Liver (tissue), 9 donors: ENCODE data around the gene SSC4D. TPM values are rescaled to one million over a fixed set of nuclear protein-coding genes. Genes with fewer than 3 reads are reported as not detected.
"Not testable (repeated sequence)": the region's sequence is repeated elsewhere in the genome, so short reads cannot be mapped to it uniquely, and the experiment has no call there.

Experiments
- DNase-seq: peaks from one replicate; pipeline ENCODE4 v3.0.0-alpha.2; 2017; ENCODE audit warnings: low spot score
- H3K27ac ChIP-seq, 2 donors: one replicate each; pipeline ENCODE4 v1.7.0; 2013; ENCODE audit warnings: inconsistent platforms in 2 of 2, low read length in 2 of 2, control low read depth in 1 of 2, low read depth in 1 of 2, mild to moderate bottlenecking in 1 of 2
- H3K27me3 ChIP-seq, 4 donors: one replicate each; pipeline versions ENCODE4 v1.6.1 to v1.7.0; 2013; ENCODE audit warnings: low read length in 3 of 4, inconsistent platforms in 1 of 4, mild to moderate bottlenecking in 1 of 4, moderate library complexity in 1 of 4; ENCODE audit not compliant: control insufficient read depth in 4 of 4, insufficient read depth in 4 of 4
- H3K36me3 ChIP-seq, 4 donors: one replicate each; pipeline versions ENCODE4 v1.6.1 to v1.7.0; 2013; ENCODE audit warnings: low read length in 3 of 4, mild to moderate bottlenecking in 3 of 4, low read depth in 1 of 4, moderate library complexity in 1 of 4; ENCODE audit not compliant: control insufficient read depth in 4 of 4, insufficient read depth in 3 of 4
- H3K4me1 ChIP-seq, 4 donors: one replicate each; pipeline versions ENCODE4 v1.6.1 to v1.7.0; 2013; ENCODE audit warnings: low read length in 3 of 4, mild to moderate bottlenecking in 3 of 4, moderate library complexity in 1 of 4; ENCODE audit not compliant: control insufficient read depth in 4 of 4, insufficient read depth in 4 of 4
- H3K4me3 ChIP-seq, 3 donors: one replicate each; pipeline versions ENCODE4 v1.6.1 to v1.7.0; 2013; ENCODE audit warnings: low read length in 3 of 3, control low read depth in 1 of 3, low read depth in 1 of 3, mild to moderate bottlenecking in 1 of 3
- H3K9ac ChIP-seq, 2 donors: one replicate each; pipeline ENCODE4 v1.7.0; 2013; ENCODE audit warnings: low read length in 2 of 2, mild to moderate bottlenecking in 2 of 2, moderate library complexity in 2 of 2, control low read depth in 1 of 2, low read depth in 1 of 2
- H3K9me3 ChIP-seq, 4 donors: one replicate each; pipeline versions ENCODE4 v1.6.1 to v1.7.0; 2013; ENCODE audit warnings: low read length in 3 of 4; ENCODE audit not compliant: control insufficient read depth in 4 of 4
- FOXA1 ChIP-seq: IDR thresholded peaks from 2 replicates; pipeline ENCODE4 v1.6.1; 2016; ENCODE audit warnings: antibody characterized with exemption
- FOXA2 ChIP-seq: IDR thresholded peaks from 2 replicates; pipeline ENCODE4 v1.6.1; 2016; ENCODE audit warnings: antibody characterized with exemption
- HNF4A ChIP-seq, 2 donors: conservative IDR thresholded peaks; 2 replicates each; pipeline ENCODE4 v1.6.1; 2016; ENCODE audit warnings: antibody characterized with exemption in 2 of 2, mild to moderate bottlenecking in 2 of 2
- HNF4G ChIP-seq: IDR thresholded peaks from 2 replicates; pipeline ENCODE4 v1.6.1; 2016; ENCODE audit warnings: antibody characterized with exemption
- JUND ChIP-seq, 2 donors: IDR thresholded peaks; 2 replicates each; pipeline ENCODE4 v1.6.1; 2016; ENCODE audit warnings: antibody characterized with exemption in 2 of 2
- NR2F2 ChIP-seq: IDR thresholded peaks from 2 replicates; pipeline ENCODE4 v1.6.1; 2016; ENCODE audit warnings: antibody characterized with exemption
- RAD21 ChIP-seq, 2 donors: IDR thresholded peaks; 2 replicates each; pipeline ENCODE4 v1.6.1; 2016; ENCODE audit warnings: antibody characterized with exemption in 2 of 2, mild to moderate bottlenecking in 2 of 2
- RXRA ChIP-seq, 2 donors: IDR thresholded peaks; 2 replicates each; pipeline ENCODE4 v1.6.1; 2017 to 2018; ENCODE audit warnings: antibody characterized with exemption in 2 of 2, mild to moderate bottlenecking in 1 of 2
- TAF1 ChIP-seq: conservative IDR thresholded peaks from 2 replicates; pipeline ENCODE4 v1.6.1; 2016; ENCODE audit warnings: antibody characterized with exemption, mild to moderate bottlenecking
- YY1 ChIP-seq: IDR thresholded peaks from 2 replicates; pipeline ENCODE4 v1.6.1; 2016; ENCODE audit warnings: antibody characterized with exemption, mild to moderate bottlenecking
- WGBS: extraction: QIAGEN DNeasy Blood & Tissue Kit; methylation state at CpG from one replicate; pipeline ENCODE4 v1.1.7; 2013; 5-methylcytosine and 5-hydroxymethylcytosine counted together
- polyA plus RNA-seq, 2 donors: library from polyadenylated mRNA; stranded (reverse) in 1 of 2; unstranded in 1 of 2; fragments of 200-250 nt in 1 of 2; fragments of >200 nt in 1 of 2; fragmentation: Nextera tagmentation in 1 of 2; extraction: Ambion mirVana in 1 of 2; gene quantifications; one replicate each; pipeline versions ENCODE4 v1.2.1 to v1.2.3, GENCODE V29; 2013 to 2015
- total RNA-seq, 2 donors: library from RNA; depleted of rRNA; stranded (reverse); fragments of >200 nt; gene quantifications; one replicate each; pipeline ENCODE4 v1.2.3, GENCODE V29; 2014
- TF ChIP-seq, protein P1 (sequence below): IDR thresholded peaks from 2 replicates; pipeline ENCODE4 v1.6.1; 2016; ENCODE audit warnings: antibody characterized with exemption
- TF ChIP-seq, protein P2 (sequence below): IDR thresholded peaks from 2 replicates; pipeline ENCODE4 v1.6.1; 2016; ENCODE audit warnings: antibody characterized with exemption
- TF ChIP-seq, protein P3 (sequence below): IDR thresholded peaks from 2 replicates; pipeline ENCODE4 v1.6.1; 2016; ENCODE audit warnings: antibody characterized with exemption, mild to moderate bottlenecking
- TF ChIP-seq, protein P4 (sequence below): IDR thresholded peaks from 2 replicates; pipeline ENCODE4 v1.6.1; 2016; ENCODE audit warnings: antibody characterized with exemption
- donor health status: healthy.
- donor health status: healthy.
- donor health status: healthy.
- donor health status: healthy.
- donor health status: healthy.

SSC4D gene
- total and polyA plus RNA-seq, 4 donors: 1.2 to 2.3 (median 1.5) TPM

DNA sequence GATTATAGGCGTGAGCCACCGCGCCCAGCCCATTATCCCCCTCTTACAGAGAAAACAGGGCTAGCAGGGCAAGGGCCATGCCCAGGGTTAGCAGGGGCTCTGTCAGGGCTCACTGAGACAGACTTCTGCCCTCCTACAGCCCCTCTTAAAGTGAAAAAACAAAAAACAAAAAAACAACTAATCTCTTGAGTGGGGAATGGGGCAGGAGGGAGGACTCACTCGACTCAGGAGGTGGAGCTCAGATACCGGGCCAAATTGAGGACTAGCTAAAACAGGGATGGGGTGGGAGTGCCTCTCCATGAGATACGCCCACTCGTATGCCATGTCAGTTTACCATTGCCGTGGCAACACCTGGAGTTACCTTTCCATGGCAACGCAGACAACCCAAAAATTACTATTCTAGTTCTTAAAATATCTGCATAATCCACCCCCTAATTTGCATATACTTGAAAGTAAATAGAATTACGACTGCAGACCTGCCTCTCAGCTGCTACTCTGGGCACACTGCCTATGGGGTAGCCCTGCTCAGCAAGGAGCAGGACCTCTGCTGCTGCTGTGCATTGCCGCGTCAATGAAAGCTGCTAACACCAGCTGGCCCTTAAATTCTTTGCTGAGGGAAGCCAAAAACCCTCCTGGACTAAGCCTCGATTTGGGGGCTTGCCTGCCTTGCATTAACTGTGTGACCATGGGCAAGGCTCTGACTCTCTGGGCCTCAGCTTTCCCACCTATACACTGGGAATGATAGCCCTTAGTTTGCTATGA lies 13.4 kb downstream of the SSC4D start:
- no peak overlapping the region for H3K27ac ChIP-seq
- WGBS: 80% methylated on average over 13 of the region's 13 CpGs
- H3K9ac ChIP-seq: no peak overlapping the region
- no peaks in the 10 kb centered on the region for H3K36me3 ChIP-seq
- DNase-seq: no peak
- H3K9me3 ChIP-seq: no peaks in the 10 kb centered on the region
- TF ChIP-seq, protein P1, sequence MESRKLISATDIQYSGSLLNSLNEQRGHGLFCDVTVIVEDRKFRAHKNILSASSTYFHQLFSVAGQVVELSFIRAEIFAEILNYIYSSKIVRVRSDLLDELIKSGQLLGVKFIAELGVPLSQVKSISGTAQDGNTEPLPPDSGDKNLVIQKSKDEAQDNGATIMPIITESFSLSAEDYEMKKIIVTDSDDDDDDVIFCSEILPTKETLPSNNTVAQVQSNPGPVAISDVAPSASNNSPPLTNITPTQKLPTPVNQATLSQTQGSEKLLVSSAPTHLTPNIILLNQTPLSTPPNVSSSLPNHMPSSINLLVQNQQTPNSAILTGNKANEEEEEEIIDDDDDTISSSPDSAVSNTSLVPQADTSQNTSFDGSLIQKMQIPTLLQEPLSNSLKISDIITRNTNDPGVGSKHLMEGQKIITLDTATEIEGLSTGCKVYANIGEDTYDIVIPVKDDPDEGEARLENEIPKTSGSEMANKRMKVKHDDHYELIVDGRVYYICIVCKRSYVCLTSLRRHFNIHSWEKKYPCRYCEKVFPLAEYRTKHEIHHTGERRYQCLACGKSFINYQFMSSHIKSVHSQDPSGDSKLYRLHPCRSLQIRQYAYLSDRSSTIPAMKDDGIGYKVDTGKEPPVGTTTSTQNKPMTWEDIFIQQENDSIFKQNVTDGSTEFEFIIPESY: no peak
- TF ChIP-seq HNF4G (no peak), FOXA2 (no peak), JUND (IDR thresholded peaks at IDR 0.05) (no peak), RAD21 (IDR thresholded peaks at IDR 0.05) (no peak), RXRA (IDR thresholded peaks at IDR 0.05) (no peak), YY1 (no peak), NR2F2 (no peak), TAF1 (no peak)
- TF ChIP-seq, protein P2, sequence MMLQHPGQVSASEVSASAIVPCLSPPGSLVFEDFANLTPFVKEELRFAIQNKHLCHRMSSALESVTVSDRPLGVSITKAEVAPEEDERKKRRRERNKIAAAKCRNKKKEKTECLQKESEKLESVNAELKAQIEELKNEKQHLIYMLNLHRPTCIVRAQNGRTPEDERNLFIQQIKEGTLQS: no peak
- TF ChIP-seq, protein P3, sequence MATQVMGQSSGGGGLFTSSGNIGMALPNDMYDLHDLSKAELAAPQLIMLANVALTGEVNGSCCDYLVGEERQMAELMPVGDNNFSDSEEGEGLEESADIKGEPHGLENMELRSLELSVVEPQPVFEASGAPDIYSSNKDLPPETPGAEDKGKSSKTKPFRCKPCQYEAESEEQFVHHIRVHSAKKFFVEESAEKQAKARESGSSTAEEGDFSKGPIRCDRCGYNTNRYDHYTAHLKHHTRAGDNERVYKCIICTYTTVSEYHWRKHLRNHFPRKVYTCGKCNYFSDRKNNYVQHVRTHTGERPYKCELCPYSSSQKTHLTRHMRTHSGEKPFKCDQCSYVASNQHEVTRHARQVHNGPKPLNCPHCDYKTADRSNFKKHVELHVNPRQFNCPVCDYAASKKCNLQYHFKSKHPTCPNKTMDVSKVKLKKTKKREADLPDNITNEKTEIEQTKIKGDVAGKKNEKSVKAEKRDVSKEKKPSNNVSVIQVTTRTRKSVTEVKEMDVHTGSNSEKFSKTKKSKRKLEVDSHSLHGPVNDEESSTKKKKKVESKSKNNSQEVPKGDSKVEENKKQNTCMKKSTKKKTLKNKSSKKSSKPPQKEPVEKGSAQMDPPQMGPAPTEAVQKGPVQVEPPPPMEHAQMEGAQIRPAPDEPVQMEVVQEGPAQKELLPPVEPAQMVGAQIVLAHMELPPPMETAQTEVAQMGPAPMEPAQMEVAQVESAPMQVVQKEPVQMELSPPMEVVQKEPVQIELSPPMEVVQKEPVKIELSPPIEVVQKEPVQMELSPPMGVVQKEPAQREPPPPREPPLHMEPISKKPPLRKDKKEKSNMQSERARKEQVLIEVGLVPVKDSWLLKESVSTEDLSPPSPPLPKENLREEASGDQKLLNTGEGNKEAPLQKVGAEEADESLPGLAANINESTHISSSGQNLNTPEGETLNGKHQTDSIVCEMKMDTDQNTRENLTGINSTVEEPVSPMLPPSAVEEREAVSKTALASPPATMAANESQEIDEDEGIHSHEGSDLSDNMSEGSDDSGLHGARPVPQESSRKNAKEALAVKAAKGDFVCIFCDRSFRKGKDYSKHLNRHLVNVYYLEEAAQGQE: no peak
- H3K27me3 ChIP-seq: no peaks in the 10 kb centered on the region
- H3K4me1 ChIP-seq: peaks cover 3 to 25% (median 14%) of the 10 kb centered on the region in 4 donors
- H3K4me3 ChIP-seq: no peak overlapping the region

DNA sequence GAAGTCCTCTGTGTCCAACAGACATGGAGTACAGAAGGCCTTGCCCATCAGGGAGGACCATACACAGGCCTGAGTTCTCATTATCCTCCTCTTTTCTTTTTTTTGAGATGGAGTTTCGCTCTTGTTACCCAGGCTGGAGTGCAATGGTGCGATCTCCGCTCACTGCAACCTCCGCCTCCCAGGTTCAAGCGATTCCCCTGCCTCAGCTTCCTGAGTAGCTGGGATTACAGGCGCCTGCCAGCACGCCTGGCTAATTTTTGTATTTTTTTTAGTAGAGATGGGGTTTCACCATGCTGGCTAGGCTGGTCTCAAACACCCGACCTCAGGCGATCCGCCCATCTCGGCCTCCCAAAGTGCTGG lies 13.9 kb downstream of the SSC4D start:
- not testable (repeated sequence) for H3K4me3 ChIP-seq, H3K9me3 ChIP-seq, H3K9ac ChIP-seq, H3K27ac ChIP-seq, DNase-seq, H3K36me3 ChIP-seq, H3K27me3 ChIP-seq
- 95% methylated on average over 11 of the region's 11 CpGs for WGBS
- peaks cover 3 to 25% (median 14%) of the 10 kb centered on the region in 4 donors for H3K4me1 ChIP-seq

DNA sequence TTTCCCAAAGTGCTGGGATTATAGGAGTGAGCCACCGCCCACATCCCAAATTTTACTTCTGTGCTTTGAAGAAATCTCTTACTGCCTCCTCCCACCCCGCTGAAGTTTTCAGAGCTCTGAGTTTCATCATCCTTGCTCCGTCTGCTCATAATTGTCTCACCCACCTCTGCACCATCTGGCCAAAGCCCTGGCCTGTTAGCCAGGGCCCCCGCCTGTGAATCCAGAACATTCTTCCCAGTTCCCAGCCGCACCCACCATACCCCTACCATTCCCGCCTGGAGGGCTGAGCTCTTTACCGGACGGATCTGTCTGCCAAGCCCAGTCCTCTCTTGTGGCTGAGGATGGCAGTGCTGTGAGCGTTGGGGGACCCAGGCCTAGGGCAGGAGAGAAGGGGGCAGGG lies 14.5 kb downstream of the SSC4D start:
- WGBS: 89% methylated on average over 9 of the region's 9 CpGs
- Histone ChIP-seq H3K27ac (no peak overlapping the region), H3K27me3 (no peaks in the 10 kb centered on the region), H3K9me3 (no peaks in the 10 kb centered on the region), H3K9ac (no peak overlapping the region), H3K36me3 (no peaks in the 10 kb centered on the region), H3K4me3 (no peak overlapping the region), H3K4me1 (peaks cover 3 to 25% (median 14%) of the 10 kb centered on the region in 4 donors)
- DNase-seq: no peak
- TF ChIP-seq RAD21 (IDR thresholded peaks at IDR 0.05): no peak
- no peak for TF ChIP-seq RXRA (IDR thresholded peaks at IDR 0.05)
- no peak for TF ChIP-seq HNF4A (conservative IDR thresholded peaks at IDR 0.05)
- no peak for TF ChIP-seq FOXA1
- TF ChIP-seq, protein P1: no peak
- TF ChIP-seq, protein P4, sequence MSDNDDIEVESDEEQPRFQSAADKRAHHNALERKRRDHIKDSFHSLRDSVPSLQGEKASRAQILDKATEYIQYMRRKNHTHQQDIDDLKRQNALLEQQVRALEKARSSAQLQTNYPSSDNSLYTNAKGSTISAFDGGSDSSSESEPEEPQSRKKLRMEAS: no peak
